OCI-LY3 (cell line): ENCODE measurements around the gene PDLIM3.

Source experiments
- CTCF ChIP-seq: fragments of 200-600, 300-600 bp; sonication (generic); IDR thresholded peaks from 2 replicates; pipeline ENCODE4 v1.5.1; 2014; ENCODE audit warnings: antibody characterized with exemption, low read length, low read depth
- EZH2phosphoT487 ChIP-seq: fragments of 200-600 bp; shearing (Covaris generic); IDR thresholded peaks from 2 replicates; pipeline ENCODE4 v1.6.1; 2018; ENCODE audit warnings: antibody characterized with exemption, mixed run types, low read depth

GRCh38 chr4:185559915-185560281 lies 24.6 kb upstream of the PDLIM3 start:
- TF ChIP-seq CTCF (no peak), EZH2phosphoT487 (no peak)
